Vagina (tissue), 2 donors: ENCODE data around the gene ZDHHC17. TPM values are rescaled to one million over a fixed set of nuclear protein-coding genes. Genes with fewer than 3 reads are reported as not detected.

ENCODE experiments used
- DNase-seq, 2 donors: peaks; one replicate each; pipeline ENCODE4 v3.0.0-alpha.2; 2017; ENCODE audit errors: extremely low spot score in 2 of 2
- H3K27ac ChIP-seq: fragments of 200-600 bp; sonication (generic); one replicate; pipeline ENCODE4 v1.5.1; 2019
- H3K27me3 ChIP-seq: fragments of 200-600 bp; sonication (generic); one replicate; pipeline ENCODE4 v1.5.1; 2019
- H3K36me3 ChIP-seq, 2 donors: fragments of 200-600 bp; sonication (generic); one replicate each; pipeline ENCODE4 v1.5.1; 2017 to 2019
- H3K4me1 ChIP-seq: fragments of 200-600 bp; sonication (generic); one replicate; pipeline ENCODE4 v1.5.1; 2019
- H3K4me3 ChIP-seq, 2 donors: fragments of 200-600 bp; sonication (generic); 1 replicate in 1 of 2; 2 replicates in 1 of 2; pipeline ENCODE4 v1.5.1; 2016 to 2019
- H3K9me3 ChIP-seq: fragments of 200-600 bp; sonication (generic); one replicate; pipeline ENCODE4 v1.5.1; 2019
- POLR2A ChIP-seq, 2 donors: fragments of 450-650 bp; IDR thresholded peaks; one replicate each; pipeline ENCODE4 v1.6.1; 2017; ENCODE audit warnings: antibody characterized with exemption in 2 of 2, mild to moderate bottlenecking in 2 of 2, moderate library complexity in 2 of 2
- POLR2AphosphoS5 ChIP-seq, 2 donors: sonication (generic); formaldehyde crosslinking; IDR thresholded peaks; one replicate each; pipeline ENCODE4 v1.9.0; 2017; ENCODE audit warnings: antibody characterized with exemption in 2 of 2, mild to moderate bottlenecking in 2 of 2, low read depth in 1 of 2; ENCODE audit not compliant: insufficient read depth in 1 of 2
- intact Hi-C: fragments of 100-400 bp; cut with DNase I; formaldehyde crosslinking; loops from one replicate; pipeline ENCODE4 v1.15.1; 2023
- total RNA-seq: library from RNA; depleted of rRNA; stranded (reverse); fragments of >200 nt; gene quantifications from one replicate; pipeline ENCODE4 v1.2.3, GENCODE V29; 2016
- TF ChIP-seq, protein P1 (sequence below), 3 experiments: fragments of 450-650 bp in 2 of 3; fragments of 200-600 bp in 1 of 3; sonication (generic) in 1 of 3; IDR thresholded peaks; one replicate each; pipeline ENCODE4 v1.5.1; 2017 to 2019; ENCODE audit warnings: antibody characterized with exemption in 3 of 3, mild to moderate bottlenecking in 2 of 3, moderate library complexity in 2 of 3

ZDHHC17 gene
- total RNA-seq, 1 donor from 2014 or later: 59.9 TPM

DNA sequence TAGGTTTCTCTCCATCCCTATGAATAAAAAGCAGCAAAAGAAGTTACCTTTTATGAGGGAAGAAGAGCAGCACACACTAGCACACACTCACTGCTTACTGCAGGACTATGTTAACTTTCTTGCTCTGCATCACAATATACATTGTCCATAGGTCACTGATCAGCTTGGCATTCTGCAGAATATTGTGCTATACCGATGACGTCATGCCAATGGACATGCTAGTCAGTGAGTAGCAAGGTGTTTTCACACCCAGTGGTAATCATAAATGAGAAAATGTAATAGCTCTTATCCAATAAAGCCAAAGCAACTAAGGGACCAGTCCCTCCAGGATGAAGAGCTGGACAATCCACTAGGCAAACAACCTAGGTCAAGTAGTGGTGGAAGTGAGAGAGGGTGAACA lies 16.7 kb upstream of the ZDHHC17 start:
- H3K4me3 ChIP-seq: no peak overlapping the region
- H3K36me3 ChIP-seq: no peaks in the 10 kb centered on the region
- H3K4me1 ChIP-seq: no peaks in the 10 kb centered on the region
- H3K27ac ChIP-seq: no peak overlapping the region
- no peaks in the 10 kb centered on the region for H3K27me3 ChIP-seq
- no peak for DNase-seq
- H3K9me3 ChIP-seq: no peaks in the 10 kb centered on the region
- intact Hi-C loops: no loop called here
- TF ChIP-seq POLR2AphosphoS5 (IDR thresholded peaks at IDR 0.05; ENCODE audit: insufficient read depth in 1 of 2, low read depth in 1 of 2) (no peak), POLR2A (IDR thresholded peaks at IDR 0.05) (no peak)
- TF ChIP-seq, protein P1, sequence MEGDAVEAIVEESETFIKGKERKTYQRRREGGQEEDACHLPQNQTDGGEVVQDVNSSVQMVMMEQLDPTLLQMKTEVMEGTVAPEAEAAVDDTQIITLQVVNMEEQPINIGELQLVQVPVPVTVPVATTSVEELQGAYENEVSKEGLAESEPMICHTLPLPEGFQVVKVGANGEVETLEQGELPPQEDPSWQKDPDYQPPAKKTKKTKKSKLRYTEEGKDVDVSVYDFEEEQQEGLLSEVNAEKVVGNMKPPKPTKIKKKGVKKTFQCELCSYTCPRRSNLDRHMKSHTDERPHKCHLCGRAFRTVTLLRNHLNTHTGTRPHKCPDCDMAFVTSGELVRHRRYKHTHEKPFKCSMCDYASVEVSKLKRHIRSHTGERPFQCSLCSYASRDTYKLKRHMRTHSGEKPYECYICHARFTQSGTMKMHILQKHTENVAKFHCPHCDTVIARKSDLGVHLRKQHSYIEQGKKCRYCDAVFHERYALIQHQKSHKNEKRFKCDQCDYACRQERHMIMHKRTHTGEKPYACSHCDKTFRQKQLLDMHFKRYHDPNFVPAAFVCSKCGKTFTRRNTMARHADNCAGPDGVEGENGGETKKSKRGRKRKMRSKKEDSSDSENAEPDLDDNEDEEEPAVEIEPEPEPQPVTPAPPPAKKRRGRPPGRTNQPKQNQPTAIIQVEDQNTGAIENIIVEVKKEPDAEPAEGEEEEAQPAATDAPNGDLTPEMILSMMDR (IDR thresholded peaks at IDR 0.05): no peak

DNA sequence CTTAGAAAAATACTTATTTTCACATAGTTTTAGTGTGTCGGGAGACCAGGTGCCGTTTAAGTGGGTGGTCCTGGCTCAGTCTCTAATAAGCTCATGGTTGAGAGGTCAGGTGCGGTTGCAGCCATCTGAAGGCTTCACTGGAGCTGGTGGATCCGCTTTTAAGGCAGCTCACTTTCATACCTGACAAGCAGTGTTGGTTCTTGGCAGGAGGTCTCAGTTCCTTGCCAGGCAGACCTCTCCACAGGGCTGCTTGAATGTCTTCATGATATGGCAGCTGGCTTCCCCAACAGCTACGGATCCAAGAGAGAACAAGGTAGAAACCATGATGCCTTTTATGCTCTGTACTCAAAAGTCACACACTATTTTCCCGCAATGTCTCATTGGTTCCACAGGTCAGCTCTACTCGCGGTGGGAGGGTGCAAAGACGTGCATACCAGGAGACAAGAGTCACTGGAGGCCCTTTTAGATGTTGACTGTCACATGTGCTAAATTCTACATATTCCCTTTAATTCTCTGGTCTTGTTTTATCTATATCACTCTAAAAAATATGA lies 8.0 kb upstream of the ZDHHC17 start:
- no peak for TF ChIP-seq POLR2A (IDR thresholded peaks at IDR 0.05)
- TF ChIP-seq, protein P1 (IDR thresholded peaks at IDR 0.05): no peak
- no peak for TF ChIP-seq POLR2AphosphoS5 (IDR thresholded peaks at IDR 0.05; ENCODE audit: insufficient read depth in 1 of 2, low read depth in 1 of 2)
- Histone ChIP-seq H3K27ac (no peak overlapping the region), H3K27me3 (no peaks in the 10 kb centered on the region), H3K36me3 (no peaks in the 10 kb centered on the region), H3K4me1 (no peaks in the 10 kb centered on the region), H3K4me3 (no peak overlapping the region), H3K9me3 (no peaks in the 10 kb centered on the region)
- no peak for DNase-seq
- intact Hi-C loops: no loop called here

DNA sequence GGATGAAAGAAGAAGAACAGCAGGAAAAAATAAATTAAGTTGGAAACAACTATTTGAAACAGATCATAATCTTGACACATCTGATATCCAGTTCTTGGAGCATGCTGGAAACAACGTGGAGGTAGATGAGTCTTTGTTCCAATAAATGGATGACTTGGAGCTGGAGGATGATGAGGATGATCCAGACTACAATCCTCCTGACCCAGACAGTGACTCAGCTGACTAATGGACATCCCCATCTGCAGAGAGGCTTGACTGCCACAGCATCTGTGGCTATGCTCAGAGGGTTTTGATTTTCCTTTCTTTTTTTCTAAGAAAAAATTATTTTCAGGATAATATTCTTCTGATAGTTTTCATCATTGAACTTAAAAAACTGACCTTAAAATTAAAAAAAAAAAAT lies 6.2 kb upstream of the ZDHHC17 start:
- no peak for TF ChIP-seq POLR2AphosphoS5 (IDR thresholded peaks at IDR 0.05; ENCODE audit: insufficient read depth in 1 of 2, low read depth in 1 of 2)
- Histone ChIP-seq H3K27me3 (no peaks in the 10 kb centered on the region), H3K36me3 (no peaks in the 10 kb centered on the region), H3K4me1 (peaks cover 4% of the 10 kb centered on the region), H3K27ac (no peak overlapping the region), H3K9me3 (no peaks in the 10 kb centered on the region), H3K4me3 (no peak overlapping the region)
- no peak for DNase-seq
- intact Hi-C loops: no loop called here

DNA sequence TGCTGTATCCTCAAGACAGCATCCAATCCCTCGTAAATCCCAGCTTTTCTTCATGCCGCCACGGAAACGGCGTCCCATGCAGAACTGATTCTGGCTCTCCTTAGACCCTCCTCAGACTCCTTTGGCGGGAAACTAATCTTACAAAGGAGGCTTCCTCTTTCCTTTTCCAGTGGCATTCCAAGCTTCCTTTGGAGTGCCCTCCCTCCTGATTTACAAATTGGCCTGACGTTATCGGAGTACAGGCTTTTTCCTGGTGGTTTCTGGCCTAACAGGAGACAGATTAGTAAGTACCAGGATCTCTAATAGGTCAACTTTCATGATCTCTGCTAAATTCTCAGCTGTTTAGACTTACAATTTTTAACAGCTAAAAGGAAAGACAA lies 1.3 kb upstream of the ZDHHC17 start:
- H3K9me3 ChIP-seq: no peaks in the 10 kb centered on the region
- no peaks in the 10 kb centered on the region for H3K27me3 ChIP-seq
- no peak for DNase-seq
- peak overlapping the region; percentile 98 for H3K27ac ChIP-seq
- peaks cover 40% of the 10 kb centered on the region for H3K4me1 ChIP-seq
- intact Hi-C loops: no loop called here
- TF ChIP-seq, protein P1 (IDR thresholded peaks at IDR 0.05): no peak
- no peak for TF ChIP-seq POLR2AphosphoS5 (IDR thresholded peaks at IDR 0.05; ENCODE audit: insufficient read depth in 1 of 2, low read depth in 1 of 2)
- no peak for TF ChIP-seq POLR2A (IDR thresholded peaks at IDR 0.05)
- no peaks in the 10 kb centered on the region for H3K36me3 ChIP-seq
- H3K4me3 ChIP-seq: peak overlapping the region; percentile 63 to 96

DNA sequence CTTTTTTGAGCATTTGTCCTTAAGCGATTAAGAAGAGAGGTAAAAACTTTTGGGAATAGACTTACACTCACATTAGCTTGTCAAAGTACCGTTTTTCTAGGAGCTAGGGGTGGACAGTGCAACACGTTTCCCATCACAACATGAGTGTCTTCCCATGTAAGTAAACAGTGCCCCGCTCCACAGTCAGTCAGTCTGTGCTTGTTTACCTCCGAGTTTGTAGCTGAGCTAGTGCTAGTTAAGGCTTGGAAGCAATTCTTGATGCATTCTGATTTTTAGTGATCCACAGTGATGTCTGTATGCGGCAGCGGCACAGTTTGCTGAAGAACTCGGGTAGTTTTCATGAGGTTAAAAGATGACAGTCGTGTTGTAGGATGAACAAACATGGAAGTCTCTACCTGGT lies 941 bp downstream of the ZDHHC17 start:
- Histone ChIP-seq H3K4me1 (peaks cover 59% of the 10 kb centered on the region), H3K27ac (peak overlapping the region; percentile 98), H3K4me3 (peak overlapping the region; percentile 63 to 96), H3K36me3 (no peaks in the 10 kb centered on the region), H3K9me3 (no peaks in the 10 kb centered on the region), H3K27me3 (no peaks in the 10 kb centered on the region)
- DNase-seq: peak in 1 of 2 donors; percentile 90
- TF ChIP-seq, protein P1 (IDR thresholded peaks at IDR 0.05): no peak
- TF ChIP-seq POLR2AphosphoS5 (IDR thresholded peaks at IDR 0.05; ENCODE audit: insufficient read depth in 1 of 2, low read depth in 1 of 2) (no peak), POLR2A (IDR thresholded peaks at IDR 0.05) (no peak)
- intact Hi-C loops: no loop called here
